ENCODE measurements around the gene VAV3. TPM values are rescaled to one million over a fixed set of nuclear protein-coding genes. Genes with fewer than 3 reads are reported as not detected.

Gene VAV3
- total and polyA plus RNA-seq, 2 of the 8 experiments (the other 6 are each of a cell fraction or from before 2014, with no cell fraction given), result 2.9 to 7.9 TPM

DNA sequence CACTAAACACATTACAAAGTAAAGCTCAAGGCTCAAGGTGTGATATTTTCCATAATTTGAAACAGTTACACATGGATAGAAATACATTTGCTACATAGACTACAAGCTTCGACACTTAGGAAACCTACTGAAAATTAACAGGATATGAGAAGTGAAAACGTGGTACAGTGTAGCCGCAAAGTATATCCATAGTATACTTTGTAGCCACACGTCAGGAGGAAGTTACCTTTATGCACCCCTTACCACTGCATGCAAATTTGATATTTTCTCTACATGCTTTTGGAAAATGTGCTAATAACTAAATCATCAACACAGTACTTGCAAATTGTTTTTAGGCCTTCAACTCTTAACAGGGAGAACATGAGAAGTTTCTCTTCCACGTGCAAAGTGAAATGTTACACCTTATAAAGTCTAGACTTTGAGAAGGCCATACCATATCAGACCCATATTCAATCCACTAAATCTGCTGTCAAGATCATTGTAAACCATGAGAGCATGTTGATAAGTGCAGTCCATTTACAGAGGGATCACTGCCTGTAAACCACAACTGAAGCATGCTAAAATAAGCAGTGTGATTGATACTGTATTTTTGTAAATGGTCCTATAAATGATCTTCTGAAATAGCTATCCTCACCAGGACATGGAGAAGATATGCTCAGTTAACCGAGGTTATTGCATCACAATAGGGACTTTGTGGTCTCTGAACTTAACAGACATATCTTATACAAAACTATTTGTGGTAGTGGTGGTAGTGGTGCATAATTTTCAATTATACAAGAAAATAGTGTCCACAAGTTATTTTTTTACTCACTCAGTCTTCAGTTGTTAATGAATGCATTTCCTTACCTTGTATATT lies 64.7 kb downstream of the VAV3 start:
- H2AFZ ChIP-seq (ENCODE audit: low read length), result no peak overlapping the region
- H2BK12ac ChIP-seq (ENCODE audit: low read depth, low read length), result no peak overlapping the region
- H4K91ac ChIP-seq (replicated peaks; ENCODE audit: insufficient read length, low read length), result no peak overlapping the region
- H3K14ac ChIP-seq (ENCODE audit: insufficient read length), result no peak overlapping the region
- no peak overlapping the region for H3K56ac ChIP-seq (replicated peaks; ENCODE audit: insufficient read length, low read depth, low read length)
- no peak overlapping the region for H2BK15ac ChIP-seq (ENCODE audit: low read length)
- no peaks in the 10 kb centered on the region for H4K20me1 ChIP-seq (replicated peaks in 1 of 2; ENCODE audit: control insufficient read depth in 1 of 2, insufficient read depth in 2 of 2, low read length in 2 of 2)
- no peak overlapping the region for H3K4me3 ChIP-seq (ENCODE audit: extremely low read depth in 1 of 4, insufficient read depth in 2 of 4, low read depth in 3 of 4, low read length in 4 of 4)
- H2BK5ac ChIP-seq (ENCODE audit: low read depth, low read length), result no peak overlapping the region
- no peak overlapping the region for H3K9ac ChIP-seq (replicated peaks in 1 of 4; ENCODE audit: extremely low read depth in 1 of 4, low read depth in 3 of 4, low read length in 3 of 4)
- H3K4me1 ChIP-seq (replicated peaks in 1 of 4; ENCODE audit: control insufficient read depth in 3 of 4, insufficient read depth in 4 of 4, low read length in 3 of 4), result peaks cover 0 to 2% (median 1%) of the 10 kb centered on the region in 4 experiments; a peak in 3 of 7 replicates
- WGBS, 2 experiments (ENCODE audit: extremely low coverage in 1 of 2, insufficient coverage in 1 of 2, insufficient read length in 1 of 2, insufficient replicate concordance in 2 of 2, low coverage in 1 of 2, low lambda C conversion rate in 2 of 2, missing lambda C conversion rate in 1 of 2), result 89% methylated on average over 6 of the region's 6 CpGs; no CpG with 5 or more reads in 1 of the 2 experiments
- no peak overlapping the region for H2BK20ac ChIP-seq (ENCODE audit: low read length)
- H3K23ac ChIP-seq (ENCODE audit: insufficient read length), result no peak overlapping the region
- no peak overlapping the region for H2BK120ac ChIP-seq (replicated peaks; ENCODE audit: low read depth, low read length)
- no peak for FAIRE-seq
- ChIA-PET POLR2A (ENCODE audit: partially characterized antibody) (no interaction called here), CTCF (ENCODE audit: partially characterized antibody) (interaction anchor here (0.9 kb wide), 1 partner anchor 122 kb away, joined by 3 read pairs; no protein-coding TSS in a partner anchor)
- H3K79me2 ChIP-seq (ENCODE audit: control insufficient read depth in 1 of 2, insufficient read depth in 2 of 2, low read length in 2 of 2), result no peaks in the 10 kb centered on the region
- no peak overlapping the region for H4K5ac ChIP-seq (ENCODE audit: insufficient read length, low read depth, low read length)
- H3K9me3 ChIP-seq (ENCODE audit: insufficient read depth in 2 of 2, low read depth in 1 of 2, low read length in 1 of 2), result no peaks in the 10 kb centered on the region
- H3K27ac ChIP-seq (ENCODE audit: low read depth, low read length), result no peak overlapping the region
- TF ChIP-seq CHD1 (IDR thresholded peaks at IDR 0.05; ENCODE audit: low read depth, low read length) (no peak), CBX5 (IDR thresholded peaks at IDR 0.05; ENCODE audit: low read depth, low read length) (no peak), YY1 (IDR thresholded peaks at IDR 0.05; ENCODE audit: low read depth, low read length) (no peak)
- H3K18ac ChIP-seq (ENCODE audit: extremely low read depth, low read length), result no peak overlapping the region
- H3K27me3 ChIP-seq (replicated peaks in 1 of 4; ENCODE audit: control insufficient read depth in 3 of 4, extremely low read depth in 1 of 4, insufficient read depth in 3 of 4, low read length in 3 of 4), result no peaks in the 10 kb centered on the region
- no peak overlapping the region for H2AK5ac ChIP-seq (ENCODE audit: low read depth, low read length)
- DNase-seq (ENCODE audit: low read depth in 1 of 2, low spot score in 2 of 2), result no peak
- no peaks in the 10 kb centered on the region for H3K79me1 ChIP-seq (ENCODE audit: low read depth, low read length)
- H3K36me3 ChIP-seq (ENCODE audit: control insufficient read depth in 2 of 4, insufficient read depth in 4 of 4, low read length in 3 of 4), result no peaks in the 10 kb centered on the region
- H3K4ac ChIP-seq (replicated peaks; ENCODE audit: insufficient read length, low read depth, low read length), result no peak overlapping the region
- no peak overlapping the region for H3K4me2 ChIP-seq (ENCODE audit: insufficient read depth in 1 of 2, low read depth in 2 of 2, low read length in 2 of 2)
- H3K23me2 ChIP-seq (ENCODE audit: low read depth, low read length), result no peaks in the 10 kb centered on the region
- no peak overlapping the region for H4K8ac ChIP-seq (ENCODE audit: extremely low read depth, insufficient read depth, low read length)
